K562 treated with DMSO at 1 percent for 24 hours (cell line): ENCODE data around the gene KRTAP17-1. TPM values are rescaled to one million over a fixed set of nuclear protein-coding genes. Genes with fewer than 3 reads are reported as not detected.

Source experiments
- total RNA-seq: library from RNA; unstranded; fragments of 300-600 nt; gene quantifications from 2 replicates; pipeline ENCODE4 v1.2.3, GENCODE V29; 2022; ENCODE audit warnings: low read depth; ENCODE audit not compliant: insufficient read depth

The KRTAP17-1 gene
- not detected in 2 replicates for total RNA-seq

DNA sequence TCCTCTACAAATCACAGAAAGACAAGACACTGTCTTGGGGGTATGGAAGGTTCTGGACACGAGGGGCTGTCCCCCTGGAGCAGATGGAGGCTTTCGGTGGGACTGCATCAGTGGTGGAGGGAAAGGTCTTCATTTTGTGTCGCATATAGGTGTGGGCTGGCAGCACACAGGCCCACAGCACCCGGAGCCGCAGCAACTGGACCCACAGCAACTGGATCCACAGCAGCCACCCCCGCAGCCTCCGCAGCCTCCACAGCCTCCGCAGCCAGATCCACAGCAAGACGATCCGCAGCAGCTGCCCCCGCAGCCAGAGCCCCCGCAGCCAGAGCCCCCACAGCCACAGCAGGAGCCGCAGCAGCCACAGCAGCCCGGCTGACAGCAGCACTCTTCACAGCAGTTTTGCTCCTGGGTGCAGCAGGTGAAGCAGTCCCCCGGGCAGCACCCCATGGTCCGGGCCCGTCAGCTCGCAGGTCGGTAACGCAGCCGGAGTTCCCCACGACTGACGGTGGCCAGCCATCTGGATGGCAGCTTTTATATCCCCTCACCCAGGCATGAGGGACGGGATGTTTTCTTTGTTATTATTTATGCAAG is at the start of gene KRTAP17-1:
TSS of gene KRTAP17-1 (minus strand) at position 507 of the 591 bp plus-strand sequence. CDS start at position 447, 60 bp downstream.

GRCh38 chr17:41350381-41350878 is 34.9 kb upstream of the KRTAP17-1 start, which contains the start of gene KRT33A:
TSS of gene KRT33A (minus strand) at chr17:41350828. CDS start at chr17:41350767, 61 bp downstream.

GRCh38 chr17:41308918-41309359 is 6.6 kb downstream of the KRTAP17-1 start, which contains the start of gene KRTAP16-1:
TSS of gene KRTAP16-1 (minus strand) at chr17:41309309. CDS start at chr17:41309253, 56 bp downstream.

GRCh38 chr17:41301916-41302901 is 13.3 kb downstream of the KRTAP17-1 start, which contains the start of gene KRTAP29-1:
TSS of gene KRTAP29-1 (minus strand) at chr17:41302851. CDS start at chr17:41302851, 0 bp downstream.

GRCh38 chr17:41275648-41276190 is 39.8 kb downstream of the KRTAP17-1 start, which contains the start of gene KRTAP9-7:
TSS of gene KRTAP9-7 (plus strand) at chr17:41275698. CDS start at chr17:41275698, 0 bp downstream.

DNA sequence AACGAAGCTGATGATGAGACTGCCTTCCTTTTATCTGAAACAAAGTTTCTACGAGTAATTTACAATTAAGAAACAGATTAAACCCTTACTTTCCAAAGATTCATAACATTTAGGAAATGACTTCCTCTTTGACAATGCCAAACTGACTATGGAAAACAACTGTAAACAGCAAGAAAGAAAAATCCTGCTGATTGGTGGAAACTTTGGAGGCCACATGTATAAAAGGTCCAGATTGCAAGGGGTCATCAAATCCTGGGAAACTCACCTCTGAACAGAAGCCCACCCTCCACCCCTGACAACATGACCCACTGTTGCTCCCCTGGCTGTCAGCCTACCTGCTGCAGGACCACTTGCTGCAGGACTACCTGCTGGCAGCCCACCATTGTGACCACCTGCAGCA is 50.4 kb downstream of the KRTAP17-1 start, which contains the start of gene KRTAP9-6:
TSS of gene KRTAP9-6 (plus strand) at position 301 of the 400 bp plus-strand sequence. CDS start at position 301, 0 bp downstream.

Other genes with a start within 250 kb of the KRTAP17-1 start
- not detected in 2 replicates for gene KRTAP2-4, start 249.8 kb downstream of the KRTAP17-1 start, total RNA-seq
- not detected in 2 replicates for gene KRTAP4-7, start 231.6 kb downstream of the KRTAP17-1 start, total RNA-seq
- gene KRTAP4-8, start 217.6 kb downstream of the KRTAP17-1 start, total RNA-seq = not detected in 2 replicates
- not detected in 2 replicates for gene KRTAP4-16, start 213.5 kb downstream of the KRTAP17-1 start, total RNA-seq
- gene KRTAP4-9, start 210.3 kb downstream of the KRTAP17-1 start, total RNA-seq = not detected in 2 replicates
- gene KRTAP4-11, start 197.3 kb downstream of the KRTAP17-1 start, total RNA-seq = not detected in 2 replicates
- gene KRTAP4-12, start 191.5 kb downstream of the KRTAP17-1 start, total RNA-seq = not detected in 2 replicates
- not detected in 2 replicates for gene KRTAP4-6, start 175.2 kb downstream of the KRTAP17-1 start, total RNA-seq
- not detected in 2 replicates for gene KRTAP4-5, start 165.9 kb downstream of the KRTAP17-1 start, total RNA-seq
- gene KRTAP4-4, start 155.0 kb downstream of the KRTAP17-1 start, total RNA-seq = not detected in 2 replicates
- not detected in 2 replicates for gene KRTAP4-3, start 147.5 kb downstream of the KRTAP17-1 start, total RNA-seq
- not detected in 2 replicates for gene KRTAP4-2, start 137.5 kb downstream of the KRTAP17-1 start, total RNA-seq
- not detected in 2 replicates for gene KRTAP4-1, start 130.8 kb downstream of the KRTAP17-1 start, total RNA-seq
- not detected in 2 replicates for gene KRTAP9-1, start 125.8 kb downstream of the KRTAP17-1 start, total RNA-seq
- not detected in 2 replicates for gene KRTAP9-2, start 89.1 kb downstream of the KRTAP17-1 start, total RNA-seq
- gene KRTAP9-3, start 83.3 kb downstream of the KRTAP17-1 start, total RNA-seq = not detected in 2 replicates
- gene KRTAP9-8, start 77.7 kb downstream of the KRTAP17-1 start, total RNA-seq = not detected in 2 replicates
- not detected in 2 replicates for gene KRTAP9-4, start 66.0 kb downstream of the KRTAP17-1 start, total RNA-seq
- gene KRTAP9-9, start 60.3 kb downstream of the KRTAP17-1 start, total RNA-seq = not detected in 2 replicates
- gene KRTAP9-6, start 50.3 kb downstream of the KRTAP17-1 start, total RNA-seq = not detected in 2 replicates
- not detected in 2 replicates for gene KRTAP9-7, start 40.0 kb downstream of the KRTAP17-1 start, total RNA-seq
- gene KRTAP29-1, start 12.9 kb downstream of the KRTAP17-1 start, total RNA-seq = not detected in 2 replicates
- not detected in 2 replicates for gene KRTAP16-1, start 6.4 kb downstream of the KRTAP17-1 start, total RNA-seq
- not detected in 2 replicates for gene KRT33A, start 35.1 kb upstream of the KRTAP17-1 start, total RNA-seq
- not detected in 2 replicates for gene KRT33B, start 54.1 kb upstream of the KRTAP17-1 start, total RNA-seq
- not detected in 2 replicates for gene KRT34, start 66.6 kb upstream of the KRTAP17-1 start, total RNA-seq
- not detected in 2 replicates for gene KRT31, start 81.9 kb upstream of the KRTAP17-1 start, total RNA-seq
- not detected in 2 replicates for gene KRT37, start 108.9 kb upstream of the KRTAP17-1 start, total RNA-seq
- gene KRT38, start 125.3 kb upstream of the KRTAP17-1 start, total RNA-seq = not detected in 2 replicates
- not detected in 2 replicates for gene KRT32, start 151.7 kb upstream of the KRTAP17-1 start, total RNA-seq
- not detected in 2 replicates for gene KRT35, start 165.4 kb upstream of the KRTAP17-1 start, total RNA-seq
- not detected in 2 replicates for gene KRT36, start 174.2 kb upstream of the KRTAP17-1 start, total RNA-seq
- not detected in 2 replicates for gene KRT13, start 189.9 kb upstream of the KRTAP17-1 start, total RNA-seq
- 0.42 and 0.88 TPM in 2 replicates for gene KRT15, start 203.2 kb upstream of the KRTAP17-1 start, total RNA-seq
- gene KRT19, start 212.6 kb upstream of the KRTAP17-1 start, total RNA-seq = 202 and 214 TPM in 2 replicates